Cerebellar cortex (tissue), 1 donor: Measurements from ENCODE around the gene FTCD.

ENCODE experiments used
- DNase-seq: peaks from one replicate; pipeline ENCODE4 v3.0.0-alpha.2; 2015; ENCODE audit warnings: low spot score

FTCD gene

DNA sequence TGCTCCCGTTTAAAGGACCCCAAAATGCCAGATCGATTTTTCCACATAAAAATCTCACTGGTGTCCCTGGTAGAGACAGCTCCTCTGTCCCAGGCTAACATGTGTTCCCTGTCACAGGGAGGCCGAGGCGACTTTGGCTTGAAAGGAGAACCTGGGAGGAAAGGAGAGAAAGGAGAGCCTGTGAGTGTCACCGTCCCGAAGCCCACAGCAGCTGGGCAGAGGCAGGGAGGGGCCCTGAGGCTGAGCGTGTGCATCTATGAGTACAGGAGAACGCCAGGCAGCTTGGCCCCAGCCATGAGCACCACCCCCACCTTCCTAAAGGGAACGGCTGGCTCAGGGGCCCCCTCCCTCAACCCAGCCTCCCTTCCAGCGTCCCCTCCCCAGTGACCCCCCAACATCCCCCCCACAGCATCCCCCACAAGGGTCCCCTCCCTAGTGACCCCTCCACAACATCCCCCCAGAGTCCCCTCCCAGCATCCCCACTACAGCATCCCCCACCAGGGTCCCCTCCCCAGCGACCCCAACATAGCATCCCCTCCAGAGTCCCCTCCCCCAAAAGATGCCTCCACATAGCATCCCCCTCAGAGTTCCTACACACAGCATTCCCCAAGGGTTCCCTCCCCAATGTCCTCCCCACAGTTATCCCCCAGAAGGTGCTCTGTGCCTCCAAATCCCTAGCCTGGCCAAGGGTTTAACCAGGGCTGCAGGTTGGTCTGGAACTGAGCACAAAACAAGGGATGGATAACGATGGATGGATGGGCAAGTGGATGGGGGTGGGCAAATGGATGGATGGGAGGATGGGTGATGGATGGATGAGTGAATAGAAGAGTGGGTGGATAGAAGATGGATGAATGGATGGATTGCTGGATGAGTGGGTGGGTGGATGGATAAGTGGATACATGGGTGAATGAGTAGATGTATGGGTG lies 32.4 kb downstream of the FTCD start:
- DNase-seq: no peak

DNA sequence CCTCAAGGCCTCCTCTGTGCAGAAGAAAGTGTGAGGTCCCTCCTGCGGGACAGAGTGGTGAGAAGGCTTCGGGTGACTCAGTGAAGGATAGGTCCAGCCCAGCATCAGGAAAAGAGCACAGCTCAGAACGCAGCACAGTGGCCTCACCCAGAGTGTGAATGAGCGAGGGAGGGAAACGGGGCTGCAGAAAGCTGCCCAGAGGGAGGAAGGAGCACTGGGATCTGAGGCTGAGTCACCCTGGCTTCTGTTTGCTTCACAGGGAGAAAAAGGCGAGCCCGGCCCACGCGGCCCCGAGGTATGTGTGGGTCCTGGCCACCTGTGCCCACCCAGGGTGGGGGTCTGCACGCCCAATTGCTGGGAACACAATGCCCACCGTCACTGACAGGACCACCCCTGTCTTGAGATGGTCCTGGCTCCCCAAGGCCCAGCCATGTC lies 33.1 kb downstream of the FTCD start:
- DNase-seq: no peak

- no peak for DNase-seq
Measured at GRCh38 chr21:46121286-46122221, 33.8 kb downstream of the FTCD start.

- no peak for DNase-seq
Measured at GRCh38 chr21:46120301-46121285, 34.8 kb downstream of the FTCD start.

DNA sequence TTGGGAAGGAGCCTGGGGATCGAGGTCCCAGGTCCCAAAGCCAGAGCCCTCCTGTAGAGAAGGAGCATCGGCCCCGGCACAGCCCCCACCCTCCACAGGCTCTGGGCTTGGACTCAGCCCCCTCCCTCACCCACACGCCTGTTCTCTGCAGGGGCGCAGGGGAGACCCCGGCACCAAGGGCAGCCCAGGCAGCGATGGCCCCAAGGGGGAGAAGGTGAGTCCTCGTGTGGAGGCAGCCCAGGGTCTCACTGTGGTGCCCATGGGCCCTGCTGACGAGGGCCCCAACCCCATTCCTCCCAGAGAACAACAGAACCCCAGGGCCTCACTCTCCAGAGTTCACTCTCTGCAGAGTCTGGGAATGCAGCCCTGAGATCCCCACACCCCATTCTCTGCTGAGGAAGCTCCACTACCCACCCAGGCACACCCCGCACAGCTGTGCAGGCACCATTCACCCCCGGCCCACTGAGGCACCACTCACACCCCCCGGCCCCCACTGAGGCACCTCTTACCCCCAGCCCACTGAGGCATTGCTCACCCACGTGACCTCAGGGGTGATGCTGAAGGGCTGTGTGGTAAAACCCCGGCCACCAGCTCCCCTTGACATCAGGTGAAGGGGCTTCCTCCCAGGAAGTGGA lies 35.6 kb downstream of the FTCD start:
- DNase-seq: no peak

GRCh38 chr21:46119144-46119636 lies 36.2 kb downstream of the FTCD start:
- DNase-seq: no peak

DNA sequence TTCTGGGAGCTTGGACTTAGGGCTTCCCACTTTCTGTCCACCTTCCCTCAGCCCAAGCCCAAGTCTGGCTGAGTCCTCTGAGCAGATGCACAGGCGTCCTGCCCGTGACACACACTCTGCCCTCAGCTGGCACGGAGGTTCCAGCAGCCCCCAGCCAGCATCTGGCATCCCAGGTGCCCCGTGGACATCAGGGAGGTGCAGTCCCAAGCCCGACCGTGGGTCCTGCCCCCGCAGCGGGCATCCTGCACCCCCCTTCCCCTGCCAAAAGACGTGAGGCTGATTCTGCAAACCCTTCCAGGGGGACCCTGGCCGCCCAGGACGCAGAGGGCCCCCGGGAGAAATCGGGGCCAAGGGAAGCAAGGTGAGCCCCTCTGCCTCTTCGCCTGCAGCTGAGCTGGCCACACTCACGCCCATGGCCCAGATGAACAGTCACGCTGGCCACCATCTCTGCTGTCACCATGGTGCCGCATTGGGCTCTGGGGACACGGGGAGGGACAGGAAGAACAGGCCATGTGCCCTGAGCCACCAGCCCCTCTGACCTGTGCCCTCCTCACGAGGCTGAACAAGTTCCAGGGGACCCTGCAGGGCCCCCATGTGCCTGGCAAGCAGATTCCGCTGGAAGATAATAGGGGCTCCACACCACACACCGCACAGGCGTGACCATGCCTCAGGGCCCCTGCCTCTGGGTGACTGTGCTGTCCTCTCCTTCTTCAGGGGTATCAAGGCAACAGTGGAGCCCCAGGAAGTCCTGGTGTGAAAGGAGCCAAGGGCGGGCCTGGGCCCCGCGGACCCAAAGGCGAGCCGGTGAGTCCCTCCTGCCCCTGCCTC lies 36.8 kb downstream of the FTCD start:
- DNase-seq: no peak

DNA sequence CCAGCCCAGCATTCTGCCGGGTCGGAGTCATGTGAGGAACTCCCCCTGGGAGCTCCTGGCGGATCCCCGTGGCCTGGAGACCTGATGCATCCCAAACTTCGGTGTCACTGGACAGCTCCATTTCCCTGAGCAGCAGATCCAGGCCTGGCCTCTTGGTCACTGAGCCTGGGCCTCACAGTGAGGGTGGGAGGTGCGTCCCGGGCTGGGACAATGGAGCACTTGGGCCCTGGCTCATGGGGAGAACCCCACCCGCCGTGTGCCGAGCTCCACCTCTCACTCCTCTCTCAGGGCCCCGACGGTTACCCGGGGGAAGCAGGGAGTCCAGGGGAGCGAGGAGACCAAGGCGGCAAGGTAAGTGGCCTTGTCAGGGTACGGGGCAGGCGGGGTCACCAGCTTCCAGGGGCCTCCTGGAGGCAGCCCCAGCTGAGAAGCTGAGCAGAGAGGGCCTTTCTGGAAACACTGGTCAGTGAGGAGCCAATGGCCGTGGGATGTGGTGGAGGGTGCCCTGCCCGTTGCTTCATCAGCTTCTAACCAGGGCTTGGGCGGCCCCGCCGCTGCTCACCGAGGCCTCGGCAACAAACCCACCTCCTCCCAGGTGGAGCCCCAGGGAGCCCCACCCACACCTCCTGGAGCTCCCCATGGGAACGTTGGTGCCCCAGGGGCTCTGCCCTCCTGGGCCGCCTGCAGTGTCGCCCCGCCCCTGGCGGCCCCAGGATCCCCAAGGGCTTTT lies 37.6 kb downstream of the FTCD start:
- DNase-seq: no peak

GRCh38 chr21:46116776-46117585 lies 38.4 kb downstream of the FTCD start:
- DNase-seq: no peak

DNA sequence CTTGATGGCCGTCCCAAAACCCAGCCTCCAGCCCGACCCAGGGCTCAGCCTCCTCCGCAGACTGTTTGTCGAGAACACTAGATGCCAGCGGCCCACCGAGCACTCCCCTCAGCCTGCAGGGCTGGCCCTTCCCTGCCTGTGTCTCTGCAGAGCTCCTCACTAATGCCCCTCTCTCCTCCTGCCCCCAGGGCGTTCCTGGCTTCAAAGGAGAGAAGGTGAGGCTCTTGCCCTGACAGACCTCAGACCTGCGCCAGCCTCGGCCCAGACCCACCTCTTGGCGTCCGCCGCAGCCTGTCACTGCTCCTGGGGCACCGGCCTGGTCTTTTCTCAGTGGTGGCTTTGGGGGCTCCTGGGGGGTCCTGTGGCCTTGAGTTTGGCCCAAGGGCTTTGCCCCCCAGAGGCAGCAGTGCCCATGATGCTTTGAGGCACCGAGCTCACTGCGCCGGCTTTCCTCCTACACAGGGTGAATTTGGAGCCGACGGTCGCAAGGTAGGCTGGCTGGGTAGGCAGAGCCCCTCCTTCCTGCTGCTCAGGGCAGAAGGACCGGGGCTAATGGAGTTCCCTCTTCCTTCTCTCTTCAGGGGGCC lies 39.1 kb downstream of the FTCD start:
- DNase-seq: no peak

- no peak for DNase-seq
Measured at GRCh38 chr21:46115441-46116188, 39.8 kb downstream of the FTCD start.

DNA sequence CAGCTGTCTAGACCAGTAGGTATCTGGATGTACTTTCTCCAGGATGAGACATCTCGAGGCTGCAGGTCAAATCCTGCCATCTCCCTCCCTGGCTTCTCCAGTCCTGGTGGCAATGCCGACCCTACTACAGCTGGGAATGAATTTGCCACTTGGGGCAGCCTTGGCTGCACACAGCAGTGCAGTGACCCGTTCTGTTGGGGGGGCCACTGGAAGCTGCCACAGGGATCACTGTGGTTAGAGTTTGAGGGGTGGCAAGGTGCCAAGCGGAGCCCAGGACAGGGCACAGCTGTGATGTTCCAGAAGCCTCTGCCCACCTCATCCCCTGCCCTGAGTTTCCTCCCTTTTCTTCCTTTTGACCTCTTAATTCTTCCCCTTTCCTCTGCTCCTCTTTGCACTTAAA lies 40.4 kb downstream of the FTCD start:
- DNase-seq: no peak

- no peak for DNase-seq
Measured at GRCh38 chr21:46113497-46114176, 41.7 kb downstream of the FTCD start.

- no peak for DNase-seq
Measured at GRCh38 chr21:46112725-46113215, 42.6 kb downstream of the FTCD start.

- no peak for DNase-seq
Measured at GRCh38 chr21:46111857-46112724, 43.3 kb downstream of the FTCD start.

GRCh38 chr21:46111193-46111571 lies 44.2 kb downstream of the FTCD start:
- DNase-seq: no peak
